GM18505 (cell line): ENCODE data around the gene BPI.
"Not testable (repeated sequence)": the region's sequence is repeated elsewhere in the genome, so short reads cannot be mapped to it uniquely, and the experiment has no call there.

Experiments
- ATAC-seq: cut with Tn5 transposase; IDR thresholded peaks from one replicate; pipeline ENCODE4 v1.9.1; 2021; ENCODE audit not compliant: unreplicated experiment
- POLR2A ChIP-seq: IDR thresholded peaks from 4 replicates; pipeline ENCODE4 v1.6.1; 2011; ENCODE audit warnings: borderline replicate concordance; ENCODE audit not compliant: insufficient read depth, insufficient read length; ENCODE audit errors: extremely low read depth

The BPI gene

GRCh38 chr20:38270869-38271605 is 32.9 kb upstream of the BPI start:
- ATAC-seq = no peak
- TF ChIP-seq POLR2A = no peak

DNA sequence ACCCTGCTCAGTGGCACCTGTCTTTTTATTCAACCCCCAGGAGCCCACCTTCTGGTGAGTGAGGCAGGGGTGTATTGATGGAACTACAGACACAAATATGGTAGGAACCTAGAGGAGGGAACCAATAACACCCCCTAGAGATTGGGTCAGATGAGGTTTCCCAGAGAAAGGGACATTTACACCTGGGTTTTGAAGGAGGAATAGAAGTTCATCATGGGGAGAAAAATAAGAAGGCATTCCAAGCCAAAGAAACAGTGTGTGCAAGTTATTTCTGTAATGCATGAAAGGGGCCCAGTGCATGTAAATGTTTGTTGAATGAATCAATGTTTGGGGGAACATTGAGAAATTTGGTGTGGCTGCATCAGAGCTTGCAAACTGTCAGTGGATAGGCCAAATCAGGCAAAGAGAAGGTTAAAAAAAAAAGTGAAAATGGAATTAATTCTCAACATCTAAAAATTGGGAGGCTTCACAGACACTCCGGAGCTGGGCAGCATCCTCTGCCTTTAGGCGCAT is 32.3 kb upstream of the BPI start:
- ATAC-seq = no peak
- TF ChIP-seq POLR2A = no peak

GRCh38 chr20:38272398-38272797 is 31.6 kb upstream of the BPI start:
- no peak for ATAC-seq
- TF ChIP-seq POLR2A = no peak

GRCh38 chr20:38272961-38273360 is 31.0 kb upstream of the BPI start:
- TF ChIP-seq POLR2A = no peak
- no peak for ATAC-seq

DNA sequence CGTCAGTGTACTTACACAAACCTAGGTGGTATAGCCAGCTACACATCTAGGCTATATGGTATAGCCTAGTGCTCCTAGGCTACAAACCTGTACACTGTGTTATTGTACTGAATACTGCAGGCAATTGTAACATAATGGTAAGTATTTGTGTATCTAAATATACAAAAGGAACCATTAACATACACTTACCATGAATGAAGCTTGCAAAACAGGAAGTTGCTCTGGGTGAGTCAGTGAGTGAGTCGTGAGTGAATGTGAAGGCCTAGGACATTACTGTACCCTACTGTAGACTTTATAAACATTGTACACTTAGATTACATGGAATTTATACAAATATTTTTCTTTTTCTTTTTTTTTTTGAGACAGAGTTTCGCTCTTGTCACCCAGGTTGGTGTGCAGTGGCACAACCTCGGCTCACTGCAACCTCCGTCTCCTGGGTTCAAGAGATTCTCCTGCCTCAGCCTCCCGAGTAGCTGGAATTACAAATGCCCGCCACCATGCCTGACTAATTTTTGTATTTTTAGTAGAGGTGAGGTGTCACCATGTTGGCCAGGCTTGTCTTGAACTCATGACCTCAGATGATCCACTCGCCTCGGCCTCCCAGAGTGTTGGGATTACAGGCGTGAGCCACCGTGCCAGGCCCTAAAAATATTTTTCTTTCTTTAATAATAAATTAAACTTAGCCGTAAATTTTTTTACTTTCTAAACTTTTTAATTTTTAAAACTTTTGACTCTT is 28.0 kb upstream of the BPI start:
- ATAC-seq = no peak
- TF ChIP-seq POLR2A = no peak

DNA sequence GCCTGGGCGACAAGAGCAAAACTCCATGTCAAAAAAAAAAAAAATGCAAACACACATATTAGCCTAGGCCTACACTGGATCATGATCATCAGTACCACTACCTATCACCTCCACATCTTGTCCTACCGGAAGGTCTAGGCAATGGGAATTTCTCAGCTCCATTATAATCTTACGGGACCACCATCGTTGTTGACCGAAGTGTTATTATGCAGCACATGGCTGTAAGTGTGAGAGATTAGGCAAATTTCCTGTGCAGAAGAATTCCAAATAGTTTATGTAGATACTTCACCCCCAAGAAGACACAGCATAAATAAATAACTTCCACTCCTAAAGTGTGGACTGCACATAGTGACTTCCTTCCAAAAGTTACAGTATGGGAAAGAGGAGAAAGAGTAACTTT is 26.7 kb upstream of the BPI start:
- TF ChIP-seq POLR2A = no peak
- no peak for ATAC-seq

- no peak for TF ChIP-seq POLR2A
Observed at GRCh38 chr20:38277691-38278090, 26.3 kb upstream of the BPI start.

GRCh38 chr20:38278131-38278530 is 25.8 kb upstream of the BPI start:
- no peak for ATAC-seq
- TF ChIP-seq POLR2A = no peak

More at GRCh38 chr20:38277691-38278090, 26.3 kb upstream of the BPI start:
- no peak for ATAC-seq

DNA sequence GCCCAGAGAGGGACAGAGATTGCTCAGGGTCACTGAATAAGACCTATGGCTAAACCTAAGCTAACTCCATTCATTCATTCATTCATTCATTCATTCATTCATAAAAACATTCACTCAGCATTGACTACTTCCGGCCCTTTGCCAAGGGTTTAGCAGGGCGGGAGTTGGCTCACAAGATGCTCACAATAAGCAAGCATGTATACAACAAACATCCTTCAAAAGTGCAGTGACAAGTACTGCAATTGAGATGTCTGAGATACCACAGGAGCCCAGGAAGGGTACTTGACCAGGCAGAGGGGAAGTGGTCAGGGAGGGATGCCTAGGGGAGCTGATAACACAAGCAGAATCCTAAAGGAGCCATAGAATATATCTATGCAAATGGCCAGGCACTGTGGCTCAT is 25.2 kb upstream of the BPI start:
- ATAC-seq = no peak
- no peak for TF ChIP-seq POLR2A

GRCh38 chr20:38281176-38281915 is 22.6 kb upstream of the BPI start:
- not testable (repeated sequence) for ATAC-seq

GRCh38 chr20:38283236-38283635 is 20.7 kb upstream of the BPI start:
- TF ChIP-seq POLR2A = no peak
- ATAC-seq = no peak

- not testable (repeated sequence) for ATAC-seq
Observed at GRCh38 chr20:38284066-38284650, 19.8 kb upstream of the BPI start.

DNA sequence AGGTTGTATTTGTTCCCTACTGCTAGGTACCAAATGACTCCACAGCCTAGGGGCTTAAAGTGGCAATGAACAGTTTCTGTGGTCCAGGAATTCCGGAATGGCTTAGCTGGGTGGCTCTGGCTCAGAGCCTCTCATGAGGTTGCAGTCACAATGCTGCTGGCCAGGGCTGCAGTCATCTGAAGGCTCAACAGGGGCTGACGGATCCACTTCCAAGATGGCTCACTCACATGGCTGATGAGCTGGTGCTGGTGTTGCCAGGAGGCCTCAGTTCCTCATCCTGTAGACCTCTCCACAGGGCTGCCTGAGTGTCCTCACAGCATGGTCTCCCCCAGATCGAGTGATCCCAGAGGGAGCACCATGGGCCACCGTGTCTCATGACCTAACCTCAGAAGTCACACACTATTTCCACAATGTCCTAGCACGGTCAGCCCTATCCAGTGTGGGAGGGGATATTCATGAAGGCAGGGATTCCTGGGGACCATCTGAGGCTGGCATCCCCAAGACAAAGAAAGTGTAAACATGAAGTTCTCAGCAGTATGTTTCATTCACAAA is 19.0 kb upstream of the BPI start:
- ATAC-seq = no peak
- TF ChIP-seq POLR2A = no peak
